Measurements from ENCODE around the gene LSP1. TPM values are rescaled to one million over a fixed set of nuclear protein-coding genes. Genes with fewer than 3 reads are reported as not detected.
A peak's percentile ranks its signal among the peaks of the same experiment; 100 is the strongest.

The LSP1 gene
- total RNA-seq, 2 experiments from 2014 or later, result 232 to 303 TPM

DNA sequence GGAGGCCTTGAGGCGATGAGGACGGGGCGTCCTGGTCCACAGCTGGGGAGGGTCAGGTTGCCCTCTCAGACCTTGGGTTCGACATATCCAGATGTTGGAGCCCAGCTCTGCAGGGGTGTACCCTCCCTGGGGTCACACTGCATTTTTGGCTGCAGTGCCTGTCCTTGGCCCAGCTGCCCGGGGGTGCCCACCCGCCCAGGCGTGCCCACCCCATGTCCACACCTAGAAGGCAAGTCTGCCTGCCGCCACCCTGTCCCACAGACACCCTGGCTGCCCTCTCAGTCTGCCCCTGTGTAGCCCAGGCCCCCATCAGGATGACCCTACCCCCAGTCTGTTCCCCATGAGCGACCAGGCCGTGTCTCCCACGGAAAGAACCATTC, 3.0 kb downstream of the LSP1 start:
- Histone ChIP-seq H3K79me2 (ENCODE audit: insufficient read depth, low read depth, low read length) (peaks cover 29% of the 10 kb centered on the region), H3K9me2 (ENCODE audit: insufficient read depth, low read length) (no peaks in the 10 kb centered on the region), H3K27ac (ENCODE audit: low read depth, low read length, poor library complexity, severe bottlenecking) (no peak overlapping the region), H3K36me3 (ENCODE audit: insufficient read depth, low read length) (peaks cover 4% of the 10 kb centered on the region; the same call in 1 of the 2 replicates), H3K4me2 (ENCODE audit: low read length) (peak overlapping the region; percentile 85; the same call in 1 of the 2 replicates), H3K4me1 (ENCODE audit: insufficient read depth, low read length, poor library complexity, severe bottlenecking) (peaks cover 38% of the 10 kb centered on the region), H3K9me3 (ENCODE audit: low read length) (no peaks in the 10 kb centered on the region), H4K20me1 (ENCODE audit: insufficient read depth, low read length) (peaks cover 10% of the 10 kb centered on the region), H3K4me3 (ENCODE audit: low read depth, low read length, poor library complexity, severe bottlenecking) (no peak overlapping the region), H2AFZ (ENCODE audit: low read length) (no peak overlapping the region)
- no peak for DNase-seq (ENCODE audit: low spot score)
- intact Hi-C loops (cut with micrococcal nuclease; ENCODE audit: unreplicated experiment), result loop anchor here (2.0 kb wide), 1 partner anchor 27 kb away; no protein-coding TSS in a partner anchor
- no TSS peak for BruUV-seq (replicated peaks)
- TF ChIP-seq CTCF (conservative IDR thresholded peaks at IDR 0.05; ENCODE audit: low read length) (no peak), EZH2phosphoT487 (IDR thresholded peaks at IDR 0.05; ENCODE audit: borderline replicate concordance, low read depth, low read length) (no peak)
- ChIA-PET POLR2A (no interaction called here), CTCF (ENCODE audit: unreplicated experiment) (no interaction called here)

DNA sequence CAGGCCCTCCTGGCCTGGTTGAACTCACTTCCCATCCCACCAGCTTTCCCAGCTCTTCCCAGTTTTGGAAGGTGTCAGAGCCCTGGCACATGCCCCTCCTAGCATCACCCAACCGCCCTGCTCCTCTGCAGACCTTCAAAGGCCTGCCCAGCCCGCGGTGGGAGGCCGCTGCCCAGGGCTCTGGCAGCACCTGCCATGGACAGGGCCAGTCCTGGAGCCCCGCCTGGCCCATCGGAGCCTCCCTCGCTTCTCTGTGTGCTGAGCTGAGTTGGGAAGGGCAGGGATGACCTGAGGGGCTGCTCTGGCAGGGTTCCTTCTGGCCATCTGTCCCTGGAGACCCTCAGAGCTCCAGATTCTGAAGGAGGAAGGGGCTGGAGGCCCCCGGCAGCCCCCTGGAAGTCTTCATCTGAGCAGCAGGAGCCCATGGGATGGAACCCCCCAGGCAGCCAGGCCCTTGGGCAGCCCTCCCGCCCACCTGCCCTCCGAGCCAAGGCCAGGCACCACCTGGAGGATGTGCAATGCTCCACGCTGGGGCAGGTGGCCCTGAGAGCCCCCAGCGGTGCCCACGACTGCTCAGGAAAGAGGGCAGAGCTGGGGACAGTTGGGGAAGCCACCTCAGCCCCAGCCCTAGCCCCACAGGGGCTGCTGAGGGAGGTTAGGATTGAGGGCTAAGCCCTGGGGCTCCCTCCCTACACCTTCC, 3.6 kb downstream of the LSP1 start:
- TF ChIP-seq CTCF (conservative IDR thresholded peaks at IDR 0.05; ENCODE audit: low read length) (no peak), EZH2phosphoT487 (IDR thresholded peaks at IDR 0.05; ENCODE audit: borderline replicate concordance, low read depth, low read length) (no peak)
- H3K9me2 ChIP-seq (ENCODE audit: insufficient read depth, low read length), result no peaks in the 10 kb centered on the region
- H3K4me1 ChIP-seq (ENCODE audit: insufficient read depth, low read length, poor library complexity, severe bottlenecking), result peaks cover 32% of the 10 kb centered on the region
- no peak overlapping the region for H3K27ac ChIP-seq (ENCODE audit: low read depth, low read length, poor library complexity, severe bottlenecking)
- H4K20me1 ChIP-seq (ENCODE audit: insufficient read depth, low read length), result peaks cover 10% of the 10 kb centered on the region
- H3K4me2 ChIP-seq (ENCODE audit: low read length), result no peak overlapping the region
- intact Hi-C loops (cut with micrococcal nuclease; ENCODE audit: unreplicated experiment), result no loop called here
- H3K36me3 ChIP-seq (ENCODE audit: insufficient read depth, low read length), result peaks cover 4% of the 10 kb centered on the region; the same call in 1 of the 2 replicates
- DNase-seq (ENCODE audit: low spot score), result no peak
- no peak overlapping the region for H2AFZ ChIP-seq (ENCODE audit: low read length)
- H3K79me2 ChIP-seq (ENCODE audit: insufficient read depth, low read depth, low read length), result peaks cover 29% of the 10 kb centered on the region
- H3K9me3 ChIP-seq (ENCODE audit: low read length), result no peaks in the 10 kb centered on the region
- CTCF ChIA-PET (ENCODE audit: unreplicated experiment), result no interaction called here
- no TSS peak for BruUV-seq (replicated peaks)
- POLR2A ChIA-PET, result interaction anchor here (0.7 kb wide), 1 partner anchor 56 kb away, joined by 3 read pairs; no protein-coding TSS in a partner anchor
- no peak overlapping the region for H3K4me3 ChIP-seq (ENCODE audit: low read depth, low read length, poor library complexity, severe bottlenecking)

- ChIA-PET POLR2A (interaction anchor here (0.7 kb wide), 1 partner anchor 55 kb away, joined by 3 read pairs; no protein-coding TSS in a partner anchor), CTCF (ENCODE audit: unreplicated experiment) (no interaction called here)
- Histone ChIP-seq H4K20me1 (ENCODE audit: insufficient read depth, low read length) (peaks cover 10% of the 10 kb centered on the region), H3K79me2 (ENCODE audit: insufficient read depth, low read depth, low read length) (peaks cover 29% of the 10 kb centered on the region), H3K4me3 (ENCODE audit: low read depth, low read length, poor library complexity, severe bottlenecking) (no peak overlapping the region), H3K36me3 (ENCODE audit: insufficient read depth, low read length) (peaks cover 4% of the 10 kb centered on the region; the same call in 1 of the 2 replicates), H3K9me3 (ENCODE audit: low read length) (no peaks in the 10 kb centered on the region), H3K27ac (ENCODE audit: low read depth, low read length, poor library complexity, severe bottlenecking) (no peak overlapping the region), H3K9me2 (ENCODE audit: insufficient read depth, low read length) (no peaks in the 10 kb centered on the region), H2AFZ (ENCODE audit: low read length) (no peak overlapping the region), H3K4me2 (ENCODE audit: low read length) (no peak overlapping the region), H3K4me1 (ENCODE audit: insufficient read depth, low read length, poor library complexity, severe bottlenecking) (peaks cover 26% of the 10 kb centered on the region)
- DNase-seq (ENCODE audit: low spot score), result no peak
- intact Hi-C loops (cut with micrococcal nuclease; ENCODE audit: unreplicated experiment), result no loop called here
- TF ChIP-seq CTCF (conservative IDR thresholded peaks at IDR 0.05; ENCODE audit: low read length), result no peak
- no peak for TF ChIP-seq EZH2phosphoT487 (IDR thresholded peaks at IDR 0.05; ENCODE audit: borderline replicate concordance, low read depth, low read length)
- no TSS peak for BruUV-seq (replicated peaks)
Measured at GRCh38 chr11:1857064-1857463, 4.2 kb downstream of the LSP1 start.
